ENCODE measurements around the gene TSHZ2. TPM values are rescaled to one million over a fixed set of nuclear protein-coding genes. Genes with fewer than 3 reads are reported as not detected.
"Not testable (repeated sequence)": the region's sequence is repeated elsewhere in the genome, so short reads cannot be mapped to it uniquely, and the experiment has no call there.

The TSHZ2 gene
- total RNA-seq, 1 donor from 2014 or later = 30.4 TPM

- intact Hi-C loops (cut with DNase I) = no loop called here
- Histone ChIP-seq H3K4me1 (no peaks in the 10 kb centered on the region), H3K36me3 (no peaks in the 10 kb centered on the region), H3K4me3 (no peak overlapping the region), H3K27ac (no peak overlapping the region), H3K27me3 (no peaks in the 10 kb centered on the region), H3K9me3 (no peaks in the 10 kb centered on the region)
- TF ChIP-seq POLR2A (IDR thresholded peaks at IDR 0.05) = no peak
- no peak for TF ChIP-seq CTCF (IDR thresholded peaks at IDR 0.05)
- no peak for TF ChIP-seq POLR2AphosphoS5 (IDR thresholded peaks at IDR 0.05; ENCODE audit: insufficient read depth in 1 of 2, low read depth in 1 of 2)
- DNase-seq (ENCODE audit: extremely low spot score in 2 of 2) = no peak
Measured at GRCh38 chr20:53021934-53022333, 49.8 kb downstream of the TSHZ2 start.

DNA sequence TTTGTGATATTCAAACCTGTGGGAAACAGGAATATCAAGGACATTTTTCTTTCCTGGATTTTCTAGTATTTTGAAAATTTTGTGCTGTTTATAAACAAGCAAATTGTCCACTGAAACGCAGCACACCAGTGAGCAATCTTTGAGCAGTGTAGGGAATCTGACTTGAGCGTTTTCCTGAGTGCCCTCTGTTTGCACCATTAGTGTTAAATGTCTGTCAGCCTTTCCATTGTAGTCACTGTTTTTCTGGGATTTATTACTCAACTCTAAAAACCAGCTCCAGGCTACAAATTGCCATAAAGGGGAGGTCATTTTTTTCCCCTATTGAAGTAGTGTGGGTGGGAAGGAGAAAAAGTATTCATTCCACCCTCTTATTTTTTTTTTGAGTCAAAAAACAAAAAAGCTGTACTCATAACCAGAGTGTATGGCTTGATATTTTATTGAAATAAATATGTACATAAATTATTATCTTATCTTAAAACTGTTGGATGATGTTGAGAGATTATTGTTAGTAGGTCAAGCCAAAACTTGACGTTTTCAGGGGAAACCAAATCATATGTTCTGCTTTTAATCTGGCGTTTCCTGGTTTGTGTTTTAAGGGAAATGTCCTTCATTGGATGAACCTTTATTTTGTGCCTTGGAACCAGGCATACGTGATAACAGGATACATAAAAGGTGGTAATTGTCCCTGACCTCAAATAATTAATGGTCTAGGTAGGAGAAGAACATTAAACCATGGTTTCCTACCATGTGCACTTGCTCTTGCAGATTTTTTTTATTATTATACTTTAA, 51.8 kb downstream of the TSHZ2 start:
- H3K27me3 ChIP-seq = no peaks in the 10 kb centered on the region
- intact Hi-C loops (cut with DNase I) = no loop called here
- no peak for DNase-seq (ENCODE audit: extremely low spot score in 2 of 2)
- no peaks in the 10 kb centered on the region for H3K9me3 ChIP-seq
- H3K4me3 ChIP-seq = no peak overlapping the region
- no peaks in the 10 kb centered on the region for H3K36me3 ChIP-seq
- TF ChIP-seq POLR2A (IDR thresholded peaks at IDR 0.05) (no peak), CTCF (IDR thresholded peaks at IDR 0.05) (no peak), POLR2AphosphoS5 (IDR thresholded peaks at IDR 0.05; ENCODE audit: insufficient read depth in 1 of 2, low read depth in 1 of 2) (no peak)
- no peaks in the 10 kb centered on the region for H3K4me1 ChIP-seq
- H3K27ac ChIP-seq = peak overlapping the region; percentile 29

DNA sequence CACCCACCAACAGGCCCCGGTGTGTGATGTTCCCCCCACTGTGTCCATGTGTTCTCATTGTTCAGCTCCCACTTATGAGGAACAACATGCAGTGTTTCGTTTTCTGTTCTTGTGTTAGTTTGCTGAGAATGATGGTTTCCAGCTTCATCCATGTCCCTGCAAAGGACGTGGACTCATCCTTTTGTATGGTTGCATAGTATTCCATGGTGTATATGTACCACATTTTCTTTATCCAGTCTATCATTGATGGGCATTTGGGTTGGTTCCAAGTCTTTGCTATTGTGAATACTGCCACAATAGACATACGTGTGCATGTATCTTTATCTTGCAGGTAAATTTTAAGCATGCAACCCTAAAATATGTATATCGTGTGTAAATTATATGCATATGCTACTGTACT, 52.5 kb downstream of the TSHZ2 start:
- H3K36me3 ChIP-seq; H3K4me3 ChIP-seq; H3K9me3 ChIP-seq; H3K27me3 ChIP-seq; H3K4me1 ChIP-seq; H3K27ac ChIP-seq; intact Hi-C loops (cut with DNase I); DNase-seq (ENCODE audit: extremely low spot score in 2 of 2): not testable (repeated sequence)

DNA sequence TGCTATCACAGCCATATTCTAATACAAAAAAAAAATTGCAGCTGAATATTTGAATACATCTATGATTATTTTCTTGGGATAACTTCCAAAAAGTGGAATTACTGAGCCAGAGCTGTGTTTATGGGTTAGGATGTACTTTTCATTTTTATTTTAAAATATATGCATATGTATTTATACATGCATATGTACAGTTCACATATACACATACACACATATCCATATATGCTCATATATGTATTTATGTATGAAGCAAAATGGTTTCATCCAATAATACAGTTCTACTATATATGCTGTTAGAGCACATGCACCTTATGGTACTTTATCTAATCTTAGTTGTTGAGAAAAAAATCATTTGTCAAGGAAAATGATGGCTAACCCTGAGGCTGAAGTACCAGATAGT, 54.9 kb downstream of the TSHZ2 start:
- Histone ChIP-seq H3K36me3 (no peaks in the 10 kb centered on the region), H3K4me3 (no peak overlapping the region), H3K9me3 (no peaks in the 10 kb centered on the region), H3K27me3 (no peaks in the 10 kb centered on the region), H3K27ac (no peak overlapping the region), H3K4me1 (no peaks in the 10 kb centered on the region)
- intact Hi-C loops (cut with DNase I) = no loop called here
- TF ChIP-seq POLR2A (IDR thresholded peaks at IDR 0.05) = no peak
- TF ChIP-seq POLR2AphosphoS5 (IDR thresholded peaks at IDR 0.05; ENCODE audit: insufficient read depth in 1 of 2, low read depth in 1 of 2) = no peak
- TF ChIP-seq CTCF (IDR thresholded peaks at IDR 0.05) = no peak
- DNase-seq (ENCODE audit: extremely low spot score in 2 of 2) = no peak

GRCh38 chr20:53028337-53029007, 56.3 kb downstream of the TSHZ2 start:
- DNase-seq (ENCODE audit: extremely low spot score in 2 of 2) = no peak
- TF ChIP-seq POLR2A (IDR thresholded peaks at IDR 0.05) (no peak), POLR2AphosphoS5 (IDR thresholded peaks at IDR 0.05; ENCODE audit: insufficient read depth in 1 of 2, low read depth in 1 of 2) (no peak), CTCF (IDR thresholded peaks at IDR 0.05) (no peak)
- intact Hi-C loops (cut with DNase I) = no loop called here
- no peaks in the 10 kb centered on the region for H3K27me3 ChIP-seq
- H3K36me3 ChIP-seq = no peaks in the 10 kb centered on the region
- no peak overlapping the region for H3K4me3 ChIP-seq
- H3K27ac ChIP-seq = no peak overlapping the region
- no peaks in the 10 kb centered on the region for H3K9me3 ChIP-seq
- H3K4me1 ChIP-seq = no peaks in the 10 kb centered on the region

All from vagina (tissue), 2 donors.